Liver (tissue), 3 donors: Measurements from ENCODE around the gene MAFG.

Experiments used
- GABPA ChIP-seq, 2 donors: IDR thresholded peaks in 1 of 2; conservative IDR thresholded peaks in 1 of 2; 2 replicates each; pipeline ENCODE4 v1.6.1; 2016; ENCODE audit warnings: antibody characterized with exemption in 2 of 2, mild to moderate bottlenecking in 1 of 2, moderate library complexity in 1 of 2
- MAX ChIP-seq: IDR thresholded peaks from 2 replicates; pipeline ENCODE4 v1.6.1; 2016; ENCODE audit warnings: antibody characterized with exemption
- RAD21 ChIP-seq, 2 donors: IDR thresholded peaks; 2 replicates each; pipeline ENCODE4 v1.6.1; 2016; ENCODE audit warnings: antibody characterized with exemption in 2 of 2, mild to moderate bottlenecking in 2 of 2
- SP1 ChIP-seq: IDR thresholded peaks from 2 replicates; pipeline ENCODE4 v1.6.1; 2018; ENCODE audit warnings: antibody characterized with exemption, mild to moderate bottlenecking
- TAF1 ChIP-seq: conservative IDR thresholded peaks from 2 replicates; pipeline ENCODE4 v1.6.1; 2016; ENCODE audit warnings: antibody characterized with exemption, mild to moderate bottlenecking
- YY1 ChIP-seq: IDR thresholded peaks from 2 replicates; pipeline ENCODE4 v1.6.1; 2016; ENCODE audit warnings: antibody characterized with exemption, mild to moderate bottlenecking
- TF ChIP-seq, protein P1 (sequence below): fragments of 150-350 bp; IDR thresholded peaks from 2 replicates; pipeline ENCODE4 v1.5.1; 2017; ENCODE audit warnings: improper control_type of control experiment, low read depth, low read length; ENCODE audit not compliant: missing input control
- TF ChIP-seq, protein P2 (sequence below): IDR thresholded peaks from 2 replicates; pipeline ENCODE4 v1.6.1; 2016; ENCODE audit warnings: antibody characterized with exemption, mild to moderate bottlenecking
- donor health status: healthy.
- donor health status: healthy.

GRCh38 chr17:81958633-81959342 is 31.3 kb upstream of the MAFG start:
- no peak for TF ChIP-seq MAX
- TF ChIP-seq, protein P1, sequence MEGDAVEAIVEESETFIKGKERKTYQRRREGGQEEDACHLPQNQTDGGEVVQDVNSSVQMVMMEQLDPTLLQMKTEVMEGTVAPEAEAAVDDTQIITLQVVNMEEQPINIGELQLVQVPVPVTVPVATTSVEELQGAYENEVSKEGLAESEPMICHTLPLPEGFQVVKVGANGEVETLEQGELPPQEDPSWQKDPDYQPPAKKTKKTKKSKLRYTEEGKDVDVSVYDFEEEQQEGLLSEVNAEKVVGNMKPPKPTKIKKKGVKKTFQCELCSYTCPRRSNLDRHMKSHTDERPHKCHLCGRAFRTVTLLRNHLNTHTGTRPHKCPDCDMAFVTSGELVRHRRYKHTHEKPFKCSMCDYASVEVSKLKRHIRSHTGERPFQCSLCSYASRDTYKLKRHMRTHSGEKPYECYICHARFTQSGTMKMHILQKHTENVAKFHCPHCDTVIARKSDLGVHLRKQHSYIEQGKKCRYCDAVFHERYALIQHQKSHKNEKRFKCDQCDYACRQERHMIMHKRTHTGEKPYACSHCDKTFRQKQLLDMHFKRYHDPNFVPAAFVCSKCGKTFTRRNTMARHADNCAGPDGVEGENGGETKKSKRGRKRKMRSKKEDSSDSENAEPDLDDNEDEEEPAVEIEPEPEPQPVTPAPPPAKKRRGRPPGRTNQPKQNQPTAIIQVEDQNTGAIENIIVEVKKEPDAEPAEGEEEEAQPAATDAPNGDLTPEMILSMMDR, result no peak
- TF ChIP-seq RAD21 (IDR thresholded peaks at IDR 0.05), result no peak
- TF ChIP-seq, protein P2, sequence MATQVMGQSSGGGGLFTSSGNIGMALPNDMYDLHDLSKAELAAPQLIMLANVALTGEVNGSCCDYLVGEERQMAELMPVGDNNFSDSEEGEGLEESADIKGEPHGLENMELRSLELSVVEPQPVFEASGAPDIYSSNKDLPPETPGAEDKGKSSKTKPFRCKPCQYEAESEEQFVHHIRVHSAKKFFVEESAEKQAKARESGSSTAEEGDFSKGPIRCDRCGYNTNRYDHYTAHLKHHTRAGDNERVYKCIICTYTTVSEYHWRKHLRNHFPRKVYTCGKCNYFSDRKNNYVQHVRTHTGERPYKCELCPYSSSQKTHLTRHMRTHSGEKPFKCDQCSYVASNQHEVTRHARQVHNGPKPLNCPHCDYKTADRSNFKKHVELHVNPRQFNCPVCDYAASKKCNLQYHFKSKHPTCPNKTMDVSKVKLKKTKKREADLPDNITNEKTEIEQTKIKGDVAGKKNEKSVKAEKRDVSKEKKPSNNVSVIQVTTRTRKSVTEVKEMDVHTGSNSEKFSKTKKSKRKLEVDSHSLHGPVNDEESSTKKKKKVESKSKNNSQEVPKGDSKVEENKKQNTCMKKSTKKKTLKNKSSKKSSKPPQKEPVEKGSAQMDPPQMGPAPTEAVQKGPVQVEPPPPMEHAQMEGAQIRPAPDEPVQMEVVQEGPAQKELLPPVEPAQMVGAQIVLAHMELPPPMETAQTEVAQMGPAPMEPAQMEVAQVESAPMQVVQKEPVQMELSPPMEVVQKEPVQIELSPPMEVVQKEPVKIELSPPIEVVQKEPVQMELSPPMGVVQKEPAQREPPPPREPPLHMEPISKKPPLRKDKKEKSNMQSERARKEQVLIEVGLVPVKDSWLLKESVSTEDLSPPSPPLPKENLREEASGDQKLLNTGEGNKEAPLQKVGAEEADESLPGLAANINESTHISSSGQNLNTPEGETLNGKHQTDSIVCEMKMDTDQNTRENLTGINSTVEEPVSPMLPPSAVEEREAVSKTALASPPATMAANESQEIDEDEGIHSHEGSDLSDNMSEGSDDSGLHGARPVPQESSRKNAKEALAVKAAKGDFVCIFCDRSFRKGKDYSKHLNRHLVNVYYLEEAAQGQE, result no peak
- no peak for TF ChIP-seq GABPA (IDR thresholded peaks at IDR 0.05 in 1 of 2, conservative IDR thresholded peaks at IDR 0.05 in 1 of 2)
- no peak for TF ChIP-seq TAF1
- no peak for TF ChIP-seq YY1
- TF ChIP-seq SP1, result no peak
